Activated naive CD8-positive, alpha-beta T cell treated with anti-CD3 and anti-CD28 coated beads, Interleukin-2, amount 50 U/mL, for 16 hours (primary cell): Measurements from ENCODE around the gene MBNL2.

Source experiments
- DNase-seq: peaks from one replicate; pipeline ENCODE4 v3.0.0-alpha.2; 2020; ENCODE audit warnings: low read depth, low spot score

The MBNL2 gene

DNA sequence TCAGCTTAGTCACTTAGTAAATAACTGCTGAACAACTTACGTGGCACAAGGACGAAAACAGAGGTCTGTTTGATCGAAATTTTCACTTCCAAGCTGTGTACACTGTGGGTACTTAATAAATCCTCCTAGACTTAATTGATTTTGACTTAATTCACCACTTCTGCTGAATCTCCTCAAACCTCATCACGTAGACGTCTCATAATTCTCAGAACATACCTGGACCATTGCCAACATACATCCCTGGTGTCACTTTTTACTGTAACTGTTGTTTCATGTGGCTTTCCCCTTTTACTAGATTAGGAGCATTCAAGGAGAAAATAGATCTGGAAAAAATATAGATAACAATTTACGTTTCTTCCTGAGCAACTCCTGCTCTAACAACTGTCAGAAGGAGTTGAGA is 105.0 kb downstream of the MBNL2 start:
- DNase-seq = no peak

DNA sequence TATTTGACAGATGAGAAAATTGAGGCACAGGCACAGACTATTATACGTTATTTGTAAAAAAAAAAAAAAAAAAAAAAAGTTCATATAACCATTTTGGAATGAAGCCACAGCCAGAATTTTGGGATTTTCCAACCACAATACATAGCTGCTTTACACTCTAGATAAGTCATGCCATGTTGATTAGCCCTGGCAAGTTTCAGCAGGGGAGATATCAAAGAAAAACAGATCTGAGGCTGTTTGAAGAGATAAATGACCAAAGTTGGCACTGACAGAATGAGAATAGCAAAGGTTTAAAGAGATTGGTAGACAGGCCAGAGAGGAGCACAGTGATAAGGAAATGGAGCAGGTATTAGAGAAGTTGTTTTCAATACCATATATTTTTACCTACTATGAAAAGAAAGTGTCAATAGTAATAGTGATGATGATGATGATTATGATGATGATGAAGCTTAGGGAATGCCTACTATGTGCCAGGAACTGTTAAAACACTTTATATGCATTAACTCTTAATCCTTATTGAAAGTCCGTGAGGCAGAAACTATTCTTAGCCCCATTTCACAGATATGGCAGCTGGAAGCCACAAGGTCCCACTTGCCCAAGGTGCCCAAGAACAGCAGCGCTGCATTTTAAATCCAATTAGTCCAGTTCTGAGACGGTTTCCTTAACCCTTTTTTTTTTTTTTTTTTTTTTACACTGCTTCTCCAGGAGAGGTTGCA is 105.5 kb downstream of the MBNL2 start:
- no peak for DNase-seq

DNA sequence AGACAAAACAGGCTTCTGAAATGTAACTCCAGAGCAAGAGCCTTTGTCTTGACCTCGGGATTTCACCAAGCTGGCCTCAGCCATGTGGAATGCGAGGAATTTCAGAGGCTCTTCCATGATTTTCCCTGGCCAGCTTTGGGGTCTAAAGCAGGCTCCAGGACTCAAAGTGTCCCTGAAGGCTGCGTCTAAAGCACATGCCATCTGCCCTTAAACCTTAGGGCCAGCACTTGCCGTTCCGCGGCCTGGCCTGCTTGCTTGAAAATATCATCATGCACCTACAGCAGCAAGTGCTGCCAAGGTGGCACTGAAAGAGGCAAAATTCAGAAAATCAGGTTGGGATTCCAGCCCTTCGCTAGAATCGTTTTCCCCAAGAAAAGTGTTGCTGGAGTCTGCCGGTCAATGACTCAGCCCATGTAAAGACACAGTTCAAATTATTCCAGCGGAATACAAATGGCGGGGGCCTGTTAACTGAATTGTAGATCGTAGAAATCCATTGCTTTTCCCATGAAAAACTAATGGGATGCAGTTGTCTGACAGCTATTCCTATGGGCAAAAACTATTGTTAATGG is 106.2 kb downstream of the MBNL2 start:
- no peak for DNase-seq

DNA sequence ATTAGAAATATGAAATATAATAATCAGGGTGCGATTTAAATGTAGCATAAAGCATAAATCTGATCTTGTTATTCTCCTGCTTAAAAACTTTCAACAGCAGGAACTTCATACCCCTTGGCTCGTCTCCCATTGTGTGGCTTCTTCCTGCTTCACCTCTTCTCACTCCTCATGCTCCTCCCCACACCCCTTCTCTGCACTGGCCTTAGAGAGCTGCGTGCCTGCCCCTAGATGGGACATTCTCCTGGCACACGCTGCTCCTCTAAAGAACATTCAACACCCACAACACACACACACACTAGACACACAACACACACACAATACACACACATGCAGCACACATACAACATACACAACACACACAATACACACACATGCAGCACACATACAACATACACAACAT is 107.2 kb downstream of the MBNL2 start:
- no peak for DNase-seq

DNA sequence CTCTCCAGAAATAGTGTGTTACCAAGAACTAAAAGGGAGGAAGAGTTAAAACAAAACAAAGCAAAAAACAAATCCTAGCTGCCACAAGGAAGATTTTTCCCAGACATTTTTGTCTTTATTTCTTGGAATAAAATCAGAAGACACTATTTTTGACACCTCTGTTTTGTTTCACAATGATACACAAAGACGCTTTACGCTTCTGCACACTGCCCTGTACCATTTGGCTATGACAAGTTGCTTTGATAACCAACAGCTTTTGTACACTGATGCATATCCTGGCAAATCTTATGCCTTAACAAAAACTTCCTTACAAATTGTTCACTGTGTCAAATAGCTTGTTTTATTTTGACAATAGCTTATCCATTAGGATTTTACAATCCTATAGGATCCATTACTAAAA is 108.3 kb downstream of the MBNL2 start:
- DNase-seq = no peak

DNA sequence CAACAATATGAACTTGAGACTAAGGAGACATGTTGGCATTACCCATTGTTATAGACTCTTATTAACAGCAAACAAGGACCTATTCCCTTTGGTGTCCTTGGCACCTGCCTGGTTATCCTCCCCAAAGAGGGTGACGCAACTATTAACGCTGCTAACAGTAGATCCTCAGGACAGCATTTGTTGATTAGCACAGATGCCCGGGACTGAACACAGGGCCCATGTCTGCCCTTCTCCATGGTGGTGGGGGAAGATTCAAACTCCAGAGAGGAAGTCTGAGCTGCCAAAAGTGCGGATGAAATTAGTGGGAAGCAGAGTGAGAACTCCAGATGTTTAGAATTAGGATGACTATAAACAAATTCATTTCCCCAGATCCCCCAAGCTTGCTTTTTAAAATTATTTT is 110.6 kb downstream of the MBNL2 start:
- no peak for DNase-seq

DNA sequence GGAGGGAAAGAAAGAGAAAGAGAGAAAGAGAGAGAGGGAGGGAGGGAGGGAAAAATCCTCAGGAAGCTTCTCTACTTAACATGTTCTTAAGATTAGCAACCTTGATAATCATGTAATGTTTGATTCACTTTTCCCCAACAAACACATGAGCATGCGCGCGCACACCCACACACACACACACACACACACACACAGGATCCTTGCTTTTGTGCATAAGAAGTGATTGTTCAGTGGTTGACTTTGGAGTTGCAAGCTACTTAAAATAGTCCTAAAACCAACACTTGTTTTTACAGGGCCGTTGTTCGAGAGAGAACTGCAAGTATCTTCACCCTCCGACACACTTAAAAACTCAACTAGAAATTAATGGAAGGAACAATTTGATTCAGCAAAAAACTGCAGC is 111.8 kb downstream of the MBNL2 start:
- DNase-seq = no peak

DNA sequence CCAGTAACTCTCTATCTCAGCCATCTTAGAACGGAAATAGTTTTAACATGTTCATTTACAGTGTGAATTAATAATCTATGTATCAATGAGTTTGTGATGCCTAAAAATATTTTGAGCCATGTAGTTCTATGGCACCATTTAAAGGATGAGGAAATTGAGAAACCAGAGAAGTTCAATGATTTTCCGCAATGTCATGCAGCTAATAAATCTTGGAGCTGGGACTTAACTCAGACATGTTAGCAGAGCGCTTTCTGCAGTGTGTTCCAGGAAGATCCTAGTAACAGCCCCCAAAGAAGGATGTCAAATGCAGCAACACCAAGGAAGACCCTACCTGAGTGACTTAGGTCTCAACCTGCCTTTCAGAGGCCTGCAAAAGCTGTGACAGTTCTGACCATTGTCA is 112.6 kb downstream of the MBNL2 start:
- DNase-seq = no peak

DNA sequence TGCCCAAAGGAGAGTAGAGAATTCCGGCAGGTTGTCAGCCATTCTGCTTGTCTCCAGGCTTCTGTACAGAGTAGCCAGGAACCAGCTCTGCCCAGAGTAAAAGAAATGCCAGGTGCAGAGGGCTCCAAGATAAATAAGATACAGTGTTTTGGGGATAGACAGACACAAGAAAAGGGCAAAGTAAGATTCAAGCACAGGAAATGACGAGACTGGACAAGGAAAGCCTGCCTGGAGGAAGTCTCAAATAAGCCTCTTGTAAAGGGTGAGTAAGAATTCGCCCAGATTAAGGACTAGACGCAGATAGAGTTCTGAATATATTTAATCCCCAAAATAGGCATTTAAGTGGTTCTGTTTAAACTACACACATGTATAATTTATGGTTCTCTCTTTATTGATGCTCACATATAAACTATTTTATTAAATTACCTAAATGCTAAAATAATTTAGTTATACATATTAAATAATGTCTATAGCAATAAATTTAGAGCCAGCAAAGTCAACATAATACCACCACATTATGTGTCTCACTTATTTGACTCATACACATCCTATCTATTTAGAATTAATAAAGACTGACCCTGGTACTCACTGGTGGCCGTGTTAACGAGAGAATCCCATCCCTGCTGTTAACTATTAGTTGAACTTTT is 113.5 kb downstream of the MBNL2 start:
- no peak for DNase-seq

DNA sequence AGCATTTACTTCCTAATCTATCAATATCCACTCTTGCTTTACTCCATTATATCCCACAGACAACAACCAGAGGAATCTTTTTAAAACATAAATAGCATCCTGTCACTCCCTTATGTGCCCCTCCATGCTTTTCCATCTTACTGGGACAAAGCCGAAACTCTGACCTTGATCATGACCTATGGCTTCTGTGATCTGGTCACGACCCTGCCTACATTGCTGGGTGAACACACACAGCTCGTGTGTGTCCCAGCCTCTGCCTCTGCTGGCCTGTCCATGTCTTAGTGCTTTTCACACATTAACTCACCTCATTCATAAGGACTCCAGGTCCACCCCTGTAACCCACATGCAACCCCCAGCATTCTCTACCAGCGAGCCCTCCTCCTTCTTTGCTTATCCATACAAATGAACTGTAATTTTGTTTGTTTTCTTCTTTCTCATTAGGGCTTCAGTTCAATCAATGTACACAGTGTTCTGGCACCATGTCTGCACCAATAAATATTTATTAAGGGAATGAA is 115.9 kb downstream of the MBNL2 start:
- no peak for DNase-seq

DNA sequence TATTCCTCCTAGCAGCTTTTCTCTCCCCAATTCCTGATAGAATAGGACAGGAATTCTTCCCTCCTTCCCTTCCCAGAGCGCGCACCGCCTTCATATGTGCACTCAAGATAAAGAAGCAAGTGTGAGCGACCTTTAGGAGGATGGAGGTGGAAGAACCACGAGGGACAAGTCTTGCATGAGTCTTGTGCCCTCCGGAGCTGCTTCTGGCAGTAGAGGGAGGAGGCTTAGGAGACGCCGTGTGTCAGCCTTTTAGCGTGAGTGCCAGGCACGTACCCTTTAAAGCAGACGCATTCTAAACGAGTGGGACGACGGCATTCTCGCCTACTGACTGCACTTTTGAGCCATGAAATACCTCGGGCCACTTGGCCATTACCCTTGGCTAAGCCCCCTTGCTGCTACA is 116.4 kb downstream of the MBNL2 start:
- DNase-seq = no peak

DNA sequence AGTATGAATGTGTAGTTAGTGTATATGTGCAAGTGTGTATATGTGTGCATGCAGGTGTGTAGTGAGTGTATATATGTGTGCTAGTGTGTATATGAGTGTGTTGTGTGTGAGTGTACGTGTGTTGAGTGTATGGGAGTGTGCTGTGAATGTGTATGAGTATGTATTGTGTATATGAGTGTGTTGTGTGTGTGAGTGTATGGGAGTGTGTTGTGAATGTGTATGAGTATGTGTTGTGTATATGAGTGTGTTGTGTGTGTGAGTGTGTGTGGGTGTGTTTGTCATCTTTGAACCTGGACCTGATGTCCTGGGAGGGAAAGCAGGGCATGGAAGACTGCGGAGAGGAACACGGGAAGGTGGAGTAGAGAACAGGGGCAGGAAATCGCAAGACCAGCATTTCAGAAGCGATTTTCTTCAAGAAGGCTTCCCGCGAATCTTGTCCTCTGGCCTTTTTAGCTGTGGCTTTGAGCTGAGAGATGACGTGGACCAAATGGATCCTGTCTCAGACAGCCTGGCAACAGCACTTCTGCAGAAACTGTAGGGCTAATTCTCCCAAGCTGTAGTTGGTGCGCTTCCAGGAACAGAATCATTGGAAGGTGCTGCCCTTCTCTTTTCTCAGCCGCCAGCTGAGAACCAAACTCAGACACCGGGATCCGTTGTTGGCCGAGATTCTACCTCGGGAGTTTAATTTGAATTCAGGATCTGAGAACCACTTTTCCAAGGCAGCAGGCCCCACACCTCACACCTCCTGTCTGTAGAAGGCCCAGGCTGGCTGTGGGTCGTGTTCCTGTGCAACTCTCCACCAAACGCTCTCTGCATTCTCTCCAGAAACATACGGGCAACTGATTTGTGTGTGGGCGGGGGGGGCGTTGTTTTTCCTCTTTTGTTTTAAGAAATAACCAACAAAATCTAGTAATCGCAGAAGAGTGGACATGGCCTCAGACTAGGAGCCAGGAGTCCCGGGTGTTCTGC is 117.2 kb downstream of the MBNL2 start:
- DNase-seq = no peak

DNA sequence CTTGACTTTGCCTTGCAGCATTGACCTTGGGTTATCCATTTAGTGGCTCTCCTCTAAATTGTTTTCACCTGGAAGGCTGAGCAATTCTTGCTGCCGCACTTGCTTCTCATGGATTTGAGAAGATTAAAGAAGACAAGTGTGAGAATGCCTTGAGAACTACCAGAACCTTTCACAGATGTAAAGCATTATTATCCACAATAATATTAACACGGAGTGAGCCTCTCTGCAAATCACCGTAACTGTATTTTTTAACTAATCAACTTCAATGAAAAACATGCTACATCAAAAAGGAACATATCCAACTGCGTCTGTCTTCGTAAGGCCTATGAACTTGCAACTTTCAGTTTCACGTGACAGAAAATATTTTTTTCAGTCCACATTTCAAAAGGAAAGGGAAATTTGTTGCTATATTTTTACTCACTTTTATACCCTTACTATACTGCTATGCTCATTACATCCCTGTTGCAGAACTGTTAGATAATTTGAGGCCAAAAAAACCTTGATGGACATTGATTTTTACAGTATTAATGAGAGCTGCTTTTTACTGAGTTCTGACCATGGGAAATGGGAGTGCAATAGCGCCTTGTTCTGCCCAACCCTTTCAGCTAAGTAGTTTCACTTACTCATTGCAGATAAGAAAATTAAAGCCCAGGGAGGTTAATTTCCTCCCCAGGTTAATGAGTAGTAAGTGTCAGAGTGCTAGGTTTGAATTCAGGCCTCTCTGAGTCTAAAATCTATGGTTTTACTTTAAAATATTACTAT is 118.0 kb downstream of the MBNL2 start:
- no peak for DNase-seq

DNA sequence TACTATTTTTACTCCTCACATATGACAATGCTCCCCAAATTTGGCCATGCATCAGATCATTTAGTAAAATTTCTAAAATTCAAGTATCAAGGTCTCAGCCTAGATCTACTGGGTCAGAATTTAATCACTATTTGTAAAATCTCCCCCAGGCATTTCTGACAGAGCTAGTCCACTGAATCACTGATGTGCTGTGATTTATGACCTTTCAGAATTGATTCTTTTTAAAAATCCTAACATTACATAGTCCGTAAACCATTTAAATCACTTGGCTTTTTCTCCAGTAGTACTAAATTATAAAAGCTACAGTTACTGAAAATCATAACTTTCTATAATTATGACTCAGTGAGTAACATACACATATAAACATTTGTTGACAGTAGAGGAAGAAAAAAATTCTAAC is 119.0 kb downstream of the MBNL2 start:
- DNase-seq = no peak

DNA sequence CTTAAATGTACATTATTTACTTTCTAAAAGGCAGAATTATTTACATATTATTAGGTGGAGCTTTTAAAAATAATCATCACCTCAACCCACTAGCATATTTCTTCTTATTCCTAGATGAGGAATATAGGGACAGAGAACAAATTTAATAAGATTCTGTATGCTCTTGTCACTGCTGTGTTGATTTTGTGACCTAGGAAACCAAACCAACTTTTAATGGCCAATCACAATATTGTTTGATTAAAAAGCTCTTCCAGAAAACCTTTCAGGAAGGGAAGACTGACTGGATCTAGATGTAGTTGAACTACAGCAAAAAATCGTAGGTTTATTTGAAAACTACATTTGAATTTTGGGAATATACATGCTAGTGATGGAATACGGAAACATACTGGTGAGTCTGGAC is 120.0 kb downstream of the MBNL2 start:
- no peak for DNase-seq

DNA sequence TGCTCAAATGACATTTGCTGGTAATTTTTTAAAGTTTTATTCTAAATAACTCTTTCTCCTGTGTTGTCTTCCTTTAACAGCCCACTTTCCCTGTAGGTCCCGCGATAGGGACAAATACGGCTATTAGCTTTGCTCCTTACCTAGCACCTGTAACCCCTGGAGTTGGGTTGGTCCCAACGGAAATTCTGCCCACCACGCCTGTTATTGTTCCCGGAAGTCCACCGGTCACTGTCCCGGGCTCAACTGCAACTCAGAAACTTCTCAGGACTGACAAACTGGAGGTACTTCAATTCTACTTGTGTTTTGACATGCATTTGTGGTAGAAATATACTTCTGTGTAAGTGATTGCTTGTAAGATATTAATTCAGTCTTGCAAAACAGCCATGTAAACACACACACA is 120.8 kb downstream of the MBNL2 start:
- no peak for DNase-seq

DNA sequence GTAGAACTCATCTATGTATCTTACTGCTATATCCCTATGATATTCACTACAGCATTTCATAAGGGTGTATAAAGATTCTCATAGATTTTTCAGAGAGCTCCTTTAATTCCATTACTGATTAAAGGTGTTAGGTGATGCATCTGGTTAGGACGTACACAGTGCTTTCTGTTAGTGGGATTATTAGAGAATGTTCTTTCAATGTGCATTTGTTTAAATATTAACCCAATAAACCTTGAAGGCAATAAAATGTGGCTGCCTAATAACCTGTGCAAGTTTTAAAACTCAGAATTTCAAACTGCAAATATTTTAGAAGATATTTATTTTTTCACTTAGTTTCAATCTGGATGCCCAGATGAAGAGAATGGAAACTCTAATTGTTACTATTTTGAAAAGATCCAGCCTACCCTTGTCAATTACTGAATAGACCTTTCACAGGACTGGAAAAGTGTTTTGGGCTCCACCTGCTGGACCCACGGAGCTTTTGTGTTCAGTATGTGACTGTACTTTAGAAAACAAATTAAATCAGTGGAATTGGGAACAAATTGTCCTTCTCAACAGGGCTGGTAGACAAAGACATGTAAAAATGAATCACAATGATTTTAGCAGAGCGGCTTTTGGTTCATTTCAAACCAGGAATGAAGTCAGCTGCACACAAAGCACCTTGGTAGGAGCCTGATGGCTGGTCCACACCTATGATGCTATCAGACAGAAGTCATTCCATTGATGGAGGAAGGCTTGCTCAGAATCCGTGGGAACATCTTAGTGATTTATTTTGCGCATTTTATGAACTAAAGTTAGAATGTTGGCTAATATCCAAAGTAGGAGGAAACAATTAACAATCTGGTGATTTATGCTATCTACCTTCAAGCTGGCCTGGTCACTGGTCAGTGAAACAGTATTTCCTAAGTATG is 122.4 kb downstream of the MBNL2 start:
- no peak for DNase-seq

DNA sequence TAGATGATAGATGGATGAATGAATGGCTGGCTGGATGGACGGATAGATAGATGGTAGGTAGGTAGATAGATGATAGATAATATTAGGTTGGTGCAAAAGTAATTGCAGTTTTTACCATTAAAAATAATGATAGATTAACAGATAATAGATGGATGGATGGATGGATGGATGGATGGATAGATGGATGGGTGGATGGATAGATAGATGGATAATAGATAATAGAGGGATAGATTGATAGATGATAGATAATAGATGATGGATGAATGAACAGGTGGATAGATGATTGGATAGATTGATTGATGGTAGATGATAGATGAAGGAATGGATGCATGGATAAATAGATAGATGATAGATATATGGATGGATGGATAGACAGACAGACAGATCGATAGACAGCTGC is 124.0 kb downstream of the MBNL2 start:
- no peak for DNase-seq

DNA sequence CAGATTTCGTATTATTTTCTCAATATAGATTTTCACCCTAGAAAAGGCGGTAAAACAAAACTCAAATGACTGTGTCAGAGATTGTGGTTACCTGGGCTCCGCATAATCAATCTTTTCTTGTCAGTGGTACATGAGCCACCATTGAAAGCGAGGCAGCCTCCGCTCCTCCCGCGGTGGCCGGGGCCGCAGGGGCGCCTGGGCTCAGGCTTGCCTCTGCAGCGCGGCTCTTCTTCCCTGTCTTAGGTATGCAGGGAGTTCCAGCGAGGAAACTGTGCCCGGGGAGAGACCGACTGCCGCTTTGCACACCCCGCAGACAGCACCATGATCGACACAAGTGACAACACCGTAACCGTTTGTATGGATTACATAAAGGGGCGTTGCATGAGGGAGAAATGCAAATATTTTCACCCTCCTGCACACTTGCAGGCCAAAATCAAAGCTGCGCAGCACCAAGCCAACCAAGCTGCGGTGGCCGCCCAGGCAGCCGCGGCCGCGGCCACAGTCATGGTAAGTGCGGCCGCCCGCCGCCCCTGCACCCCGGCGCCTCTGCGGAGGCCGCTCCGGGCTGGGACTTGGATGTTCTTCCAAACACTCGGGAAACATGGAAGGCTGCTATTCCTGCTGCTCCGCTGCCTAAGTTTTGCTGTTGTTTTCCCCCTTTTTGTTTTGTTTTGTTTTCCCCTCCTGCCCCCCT is 124.6 kb downstream of the MBNL2 start:
- DNase-seq = no peak
